OCI-LY3 (cell line): Measurements from ENCODE around the gene FRMD4A.

Experiments
- CTCF ChIP-seq: fragments of 200-600, 300-600 bp; sonication (generic); IDR thresholded peaks from 2 replicates; pipeline ENCODE4 v1.5.1; 2014; ENCODE audit warnings: antibody characterized with exemption, low read length, low read depth
- EZH2phosphoT487 ChIP-seq: fragments of 200-600 bp; shearing (Covaris generic); IDR thresholded peaks from 2 replicates; pipeline ENCODE4 v1.6.1; 2018; ENCODE audit warnings: antibody characterized with exemption, mixed run types, low read depth

GRCh38 chr10:13983035-13983434 lies 347.7 kb downstream of the FRMD4A start:
- TF ChIP-seq EZH2phosphoT487 (no peak), CTCF (no peak)
